KOPT-K1 (cell line): ENCODE data around the gene TTC39A.

Experiments
- H3K27ac ChIP-seq: fragments of 200-600 bp; sonication (generic); 2 replicates; pipeline ENCODE4 v1.5.1; 2016; ENCODE audit warnings: antibody characterized with exemption, mild to moderate bottlenecking, low read depth, low read length; ENCODE audit not compliant: poor library complexity, severe bottlenecking
- H3K36me3 ChIP-seq: fragments of 200-600 bp; sonication (generic); 2 replicates; pipeline ENCODE4 v1.5.1; 2017; ENCODE audit warnings: antibody characterized with exemption, mild to moderate bottlenecking, low read length, moderate library complexity; ENCODE audit not compliant: insufficient read depth
- H3K9me3 ChIP-seq: fragments of 200-600 bp; sonication (generic); 2 replicates; pipeline ENCODE4 v1.5.1; 2017; ENCODE audit warnings: antibody characterized with exemption, low read length, mild to moderate bottlenecking; ENCODE audit not compliant: insufficient read depth, poor library complexity, severe bottlenecking

TTC39A gene

GRCh38 chr1:51330331-51331201 lies at the start of gene TTC39A:
TTC39A (minus strand) TSS chr1:51330562; CDS start chr1:51330477, 85 bp downstream.
- Histone ChIP-seq H3K36me3 (no peaks in the 10 kb centered on the region), H3K27ac (no peak within 1 kb of the TSS), H3K9me3 (no peaks in the 10 kb centered on the region)

GRCh38 chr1:51378871-51379270 lies 48.5 kb upstream of the TTC39A start:
- H3K36me3 ChIP-seq = peaks cover 33% of the 10 kb centered on the region; the same call in 1 of the 2 replicates
- H3K27ac ChIP-seq = no peak overlapping the region
- peaks cover 13% of the 10 kb centered on the region for H3K9me3 ChIP-seq

DNA sequence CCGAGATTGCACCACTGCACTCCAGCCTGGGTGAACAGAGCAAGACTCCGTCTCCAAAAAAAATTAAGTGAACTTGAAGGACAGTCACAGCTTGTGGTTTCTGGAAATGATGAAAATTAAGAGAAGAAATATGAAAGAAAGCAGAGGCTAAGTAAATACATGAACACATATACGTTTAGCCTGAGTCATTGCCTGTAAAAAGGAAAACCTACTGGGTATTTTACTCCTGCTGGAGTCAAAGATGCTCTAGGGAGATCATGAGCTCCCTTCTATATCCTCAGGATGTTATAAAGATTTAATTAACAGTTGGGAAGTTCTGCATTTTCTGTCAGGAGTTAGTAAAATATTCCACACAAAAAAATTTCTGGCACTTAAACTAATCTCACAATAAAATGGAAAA lies 43.5 kb upstream of the TTC39A start:
- peaks cover 34% of the 10 kb centered on the region; the same call in 1 of the 2 replicates for H3K36me3 ChIP-seq
- no peak overlapping the region for H3K27ac ChIP-seq
- no peaks in the 10 kb centered on the region for H3K9me3 ChIP-seq

GRCh38 chr1:51372561-51372960 lies 42.2 kb upstream of the TTC39A start:
- H3K27ac ChIP-seq = no peak overlapping the region
- peaks cover 31% of the 10 kb centered on the region; the same call in 1 of the 2 replicates for H3K36me3 ChIP-seq
- H3K9me3 ChIP-seq = no peaks in the 10 kb centered on the region

GRCh38 chr1:51369171-51369570 lies 38.8 kb upstream of the TTC39A start:
- H3K27ac ChIP-seq = no peak overlapping the region
- H3K36me3 ChIP-seq = peaks cover 42% of the 10 kb centered on the region
- H3K9me3 ChIP-seq = no peaks in the 10 kb centered on the region

GRCh38 chr1:51365774-51366173 lies 35.4 kb upstream of the TTC39A start:
- H3K36me3 ChIP-seq = peaks cover 40% of the 10 kb centered on the region
- H3K27ac ChIP-seq = no peak overlapping the region
- no peaks in the 10 kb centered on the region for H3K9me3 ChIP-seq

DNA sequence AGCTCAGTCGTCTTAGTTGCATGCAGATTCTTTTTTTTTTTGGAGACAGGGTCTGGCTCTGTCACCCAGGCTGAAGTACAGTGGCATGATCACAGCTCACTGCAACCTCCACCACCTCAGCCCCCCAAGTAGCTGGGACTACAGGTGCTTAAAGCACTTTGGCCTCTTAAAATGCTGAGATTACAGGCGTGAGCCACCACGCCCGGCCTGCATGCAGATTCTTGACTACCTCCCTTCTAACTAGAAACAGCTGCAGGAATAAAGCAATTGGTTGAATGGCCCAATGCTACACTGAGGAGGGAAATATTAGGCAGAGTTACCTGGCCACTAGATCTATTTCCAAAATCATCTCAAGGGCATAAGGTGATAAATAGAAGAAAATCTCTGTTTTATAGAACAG lies 29.5 kb upstream of the TTC39A start:
- H3K9me3 ChIP-seq = no peaks in the 10 kb centered on the region
- peaks cover 58% of the 10 kb centered on the region for H3K36me3 ChIP-seq
- H3K27ac ChIP-seq = no peak overlapping the region

- Histone ChIP-seq H3K27ac (no peak overlapping the region), H3K9me3 (no peaks in the 10 kb centered on the region), H3K36me3 (peaks cover 26% of the 10 kb centered on the region)
Observed at GRCh38 chr1:51355382-51355781, 25.0 kb upstream of the TTC39A start.

DNA sequence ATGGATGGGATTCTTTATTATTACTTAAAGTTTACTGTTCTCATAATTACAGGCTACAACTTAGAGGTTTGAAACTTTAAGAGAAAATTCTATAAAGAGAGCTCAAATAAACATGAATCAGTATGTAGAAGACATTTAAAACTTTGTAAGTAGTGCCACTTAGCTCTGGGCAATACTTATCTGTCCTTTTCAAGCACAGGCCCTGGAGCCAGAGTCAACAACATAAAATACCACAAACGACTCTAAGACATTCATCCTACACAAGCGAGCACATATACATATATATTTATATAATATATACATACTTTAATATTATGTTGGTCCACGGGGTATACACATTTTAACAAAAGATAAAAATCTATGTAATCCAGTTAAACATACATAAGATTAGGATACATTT lies 24.1 kb upstream of the TTC39A start:
- no peak overlapping the region for H3K27ac ChIP-seq
- H3K36me3 ChIP-seq = peaks cover 24% of the 10 kb centered on the region
- H3K9me3 ChIP-seq = no peaks in the 10 kb centered on the region

DNA sequence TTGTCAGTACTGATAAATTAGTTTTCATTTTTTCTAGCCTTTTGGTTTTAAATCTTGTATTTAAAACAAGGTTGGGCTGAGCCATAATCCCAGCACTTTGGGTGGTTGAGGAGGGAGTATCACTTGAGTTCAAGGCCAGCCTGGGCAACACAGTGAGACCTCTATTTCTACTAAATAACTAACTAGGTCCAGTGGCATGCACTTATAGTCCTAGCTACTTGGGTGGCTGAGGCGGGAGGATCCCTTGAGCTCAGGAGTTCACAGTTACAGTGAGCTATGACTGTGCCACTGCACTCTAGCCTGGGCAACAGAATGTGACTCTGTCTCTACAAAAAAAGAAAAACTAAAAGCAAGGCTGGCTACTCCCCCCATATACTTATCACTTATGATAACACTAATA lies 21.5 kb upstream of the TTC39A start:
- Histone ChIP-seq H3K9me3 (no peaks in the 10 kb centered on the region), H3K36me3 (peaks cover 19% of the 10 kb centered on the region), H3K27ac (no peak overlapping the region)

GRCh38 chr1:51349862-51350261 lies 19.5 kb upstream of the TTC39A start:
- Histone ChIP-seq H3K36me3 (peaks cover 2% of the 10 kb centered on the region; the same call in 1 of the 2 replicates), H3K27ac (no peak overlapping the region), H3K9me3 (no peaks in the 10 kb centered on the region)

GRCh38 chr1:51348147-51348527 lies 17.8 kb upstream of the TTC39A start:
- Histone ChIP-seq H3K9me3 (no peaks in the 10 kb centered on the region), H3K36me3 (no peaks in the 10 kb centered on the region), H3K27ac (no peak overlapping the region)

DNA sequence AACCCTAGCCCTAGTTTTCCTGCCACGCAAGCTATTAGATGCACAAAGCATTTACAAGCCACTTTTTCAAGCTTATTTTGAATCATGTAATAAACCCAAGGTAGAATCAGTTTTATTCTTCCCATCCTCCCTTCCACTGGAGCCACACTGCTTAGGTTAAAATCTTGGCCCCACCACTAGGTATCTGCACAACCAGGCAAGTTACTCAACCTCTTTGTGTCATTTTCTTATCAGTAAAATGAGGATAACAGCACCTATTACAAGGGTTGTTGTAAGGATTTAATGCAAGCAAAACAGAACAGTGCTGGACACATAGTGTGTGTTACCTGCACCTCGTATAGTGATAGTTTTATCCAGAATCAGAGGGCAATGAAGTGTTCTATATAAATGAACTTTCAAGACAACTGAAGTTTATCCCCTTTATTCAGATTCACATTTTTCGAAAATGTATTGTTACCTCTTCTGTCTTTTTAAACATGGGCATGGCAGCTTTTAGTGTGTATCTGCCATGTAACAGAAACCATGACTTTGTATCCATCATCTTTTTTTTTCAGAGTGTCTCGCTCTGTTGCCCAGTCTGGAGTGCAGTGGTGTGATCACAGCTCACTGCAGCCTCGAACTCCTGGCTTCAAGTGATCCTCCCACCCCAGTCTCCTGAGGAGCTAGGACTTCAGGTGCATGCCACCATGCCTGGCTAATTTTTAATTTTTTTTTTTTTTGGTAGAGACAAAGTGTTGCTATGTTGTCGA lies 17.2 kb upstream of the TTC39A start:
- H3K36me3 ChIP-seq = no peaks in the 10 kb centered on the region
- H3K9me3 ChIP-seq = no peaks in the 10 kb centered on the region
- H3K27ac ChIP-seq = no peak overlapping the region

GRCh38 chr1:51346086-51346942 lies 16.0 kb upstream of the TTC39A start:
- Histone ChIP-seq H3K27ac (no peak overlapping the region), H3K36me3 (no peaks in the 10 kb centered on the region), H3K9me3 (no peaks in the 10 kb centered on the region)

GRCh38 chr1:51345300-51345687 lies 14.9 kb upstream of the TTC39A start:
- Histone ChIP-seq H3K27ac (no peak overlapping the region), H3K9me3 (no peaks in the 10 kb centered on the region), H3K36me3 (no peaks in the 10 kb centered on the region)
